HepG2 (cell line): ENCODE measurements around the gene SYNJ2. TPM values are rescaled to one million over a fixed set of nuclear protein-coding genes. Genes with fewer than 3 reads are reported as not detected.

Experiments
- AKAP8 ChIP-seq: sonication (generic); formaldehyde crosslinking; IDR thresholded peaks from 2 replicates; pipeline ENCODE4 v1.5.1; 2020; ENCODE audit warnings: mild to moderate bottlenecking, missing genetic modification reagents
- ARID2 ChIP-seq: sonication (generic); formaldehyde crosslinking; IDR thresholded peaks from 2 replicates; pipeline ENCODE4 v1.8.1; 2022; ENCODE audit warnings: mild to moderate bottlenecking, missing genetic modification reagents, borderline replicate concordance
- ARNTL ChIP-seq: sonication (generic); formaldehyde crosslinking; IDR thresholded peaks from 2 replicates; pipeline ENCODE4 v1.4.0; 2020; ENCODE audit warnings: mild to moderate bottlenecking, missing genetic modification reagents
- EED ChIP-seq: sonication (generic); formaldehyde crosslinking; IDR thresholded peaks from 2 replicates; pipeline ENCODE4 v1.5.0; 2020; ENCODE audit warnings: mild to moderate bottlenecking, missing genetic modification reagents
- FLYWCH1 ChIP-seq: sonication (generic); formaldehyde crosslinking; IDR thresholded peaks from 2 replicates; pipeline ENCODE4 v1.8.1; 2023; ENCODE audit warnings: mild to moderate bottlenecking, missing genetic modification reagents
- GTF2F1 ChIP-seq: fragments of 150-350 bp; IDR thresholded peaks from 2 replicates; pipeline ENCODE4 v1.6.1; 2014; ENCODE audit warnings: low read length
- HDAC1 ChIP-seq: sonication (generic); formaldehyde crosslinking; IDR thresholded peaks from 2 replicates; pipeline ENCODE4 v1.5.1; 2020; ENCODE audit warnings: mild to moderate bottlenecking, missing genetic modification reagents
- HDAC6 ChIP-seq: fragments of 200-600 bp; sonication (generic); IDR thresholded peaks from 2 replicates; pipeline ENCODE4 v1.7.0; 2017; ENCODE audit warnings: mild to moderate bottlenecking, antibody characterized with exemption, low read length, low read depth
- KAT8 ChIP-seq: IDR thresholded peaks from 2 replicates; pipeline ENCODE4 v1.6.1; 2016; ENCODE audit warnings: missing genetic modification reagents, missing compliant biosample characterization
- RELA ChIP-seq: sonication (generic); formaldehyde crosslinking; IDR thresholded peaks from 2 replicates; pipeline ENCODE4 v1.4.0; 2020; ENCODE audit warnings: missing genetic modification reagents
- RXRA ChIP-seq: sonication (generic); formaldehyde crosslinking; IDR thresholded peaks from 2 replicates; pipeline ENCODE4 v1.5.1; 2020; ENCODE audit warnings: missing genetic modification reagents
- U2AF1 ChIP-seq: fragments of 200-400 bp; formaldehyde crosslinking; optimal IDR thresholded peaks from 2 replicates; pipeline ENCODE3; 2017; ENCODE audit warnings: mild to moderate bottlenecking, low read depth, low read length
- ZFP36 ChIP-seq: fragments of 150-350 bp; IDR thresholded peaks from 2 replicates; pipeline ENCODE4 v1.6.1; 2018; ENCODE audit warnings: borderline replicate concordance, low read length, low read depth; ENCODE audit not compliant: partially characterized antibody
- ZNF124 ChIP-seq: sonication (generic); formaldehyde crosslinking; IDR thresholded peaks from 2 replicates; pipeline ENCODE4 v1.4.0; 2020; ENCODE audit warnings: missing genetic modification reagents
- ZNF264 ChIP-seq: sonication (generic); formaldehyde crosslinking; IDR thresholded peaks from 2 replicates; pipeline ENCODE4 v1.4.0; 2020; ENCODE audit warnings: missing genetic modification reagents
- ZNF383 ChIP-seq: sonication (generic); formaldehyde crosslinking; IDR thresholded peaks from 2 replicates; pipeline ENCODE4 v1.4.0; 2020; ENCODE audit warnings: missing genetic modification reagents, mild to moderate bottlenecking, borderline replicate concordance
- ZNF510 ChIP-seq: sonication (generic); formaldehyde crosslinking; IDR thresholded peaks from 2 replicates; pipeline ENCODE4 v1.4.0; 2020; ENCODE audit warnings: low read depth, mild to moderate bottlenecking, missing genetic modification reagents
- ZNF546 ChIP-seq: sonication (generic); formaldehyde crosslinking; conservative IDR thresholded peaks from 2 replicates; pipeline ENCODE4 v1.8.1; 2023; ENCODE audit warnings: mild to moderate bottlenecking, missing genetic modification reagents
- ZNF550 ChIP-seq: sonication (generic); formaldehyde crosslinking; IDR thresholded peaks from 2 replicates; pipeline ENCODE4 v1.4.0; 2020; ENCODE audit warnings: mild to moderate bottlenecking, missing genetic modification reagents, borderline replicate concordance
- ZNF687 ChIP-seq: sonication (generic); formaldehyde crosslinking; IDR thresholded peaks from 2 replicates; pipeline ENCODE4 v1.5.1; 2020; ENCODE audit warnings: mild to moderate bottlenecking, missing genetic modification reagents, moderate library complexity
- ZNF879 ChIP-seq: sonication (generic); formaldehyde crosslinking; IDR thresholded peaks from 2 replicates; pipeline ENCODE4 v1.8.1; 2023; ENCODE audit warnings: missing genetic modification reagents
- polyA plus RNA-seq, 8 experiments: library from polyadenylated mRNA; depleted of rRNA in 3 of 8; stranded (reverse) in 7 of 8; unstranded in 1 of 8; fragments of >200 nt; fragmentation: Illumina TruSeq in 4 of 8; extraction: Trizol in 4 of 8; gene quantifications; 2 replicates each; pipeline versions ENCODE4 v1.2.1 to v1.2.3, GENCODE V29; 2011 to 2016; ENCODE audit warnings: low read depth in 4 of 8, missing spikeins in 1 of 8, mixed read lengths in 1 of 8; ENCODE audit not compliant: insufficient read depth in 1 of 8
- total RNA-seq, 5 experiments: library from RNA; depleted of rRNA; stranded (reverse); fragments of >200 nt; fragmentation: Illumina TruSeq; extraction: Trizol; gene quantifications; 2 replicates each; pipeline ENCODE4 v1.2.3, GENCODE V29; 2016; ENCODE audit warnings: low read depth in 1 of 5
- TF ChIP-seq, protein P1 (sequence below): IDR thresholded peaks from 2 replicates; pipeline ENCODE4 v1.6.1; 2016
- TF ChIP-seq, protein P2 (sequence below): sonication (generic); formaldehyde crosslinking; IDR thresholded peaks from 2 replicates; pipeline ENCODE4 v1.4.0; 2020; ENCODE audit warnings: missing genetic modification reagents, borderline replicate concordance

SYNJ2 gene
- total and polyA plus RNA-seq, 2 of the 13 experiments (the other 11 are each of a cell fraction or from before 2014, with no cell fraction given), result 39.1 to 57.6 TPM

DNA sequence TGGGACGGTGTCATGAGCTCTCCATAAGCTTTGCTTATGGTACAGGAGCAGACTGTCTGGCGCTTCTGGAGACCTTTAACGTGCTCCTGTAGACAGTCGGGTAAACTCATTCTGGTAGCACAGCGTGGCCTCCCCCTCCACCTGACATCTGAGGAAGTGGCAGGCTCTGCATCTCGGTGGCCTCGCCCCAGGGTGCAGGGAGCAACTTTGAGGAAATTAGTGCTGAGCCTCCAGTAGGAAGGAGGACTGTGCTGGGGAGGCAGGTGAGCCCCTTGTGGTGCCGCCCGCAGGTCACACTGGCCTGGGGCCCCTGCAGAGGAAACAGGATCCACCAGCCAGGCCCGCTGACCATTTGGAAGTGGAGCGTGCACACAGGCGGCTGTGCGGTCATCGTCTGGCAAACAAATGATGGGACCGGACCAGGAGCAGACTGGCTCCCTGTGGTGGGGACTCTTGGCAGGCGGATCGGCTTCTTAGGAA lies 57.9 kb downstream of the SYNJ2 start (continued):
- TF ChIP-seq ZFP36, result no peak
- TF ChIP-seq KAT8, result no peak; the same call in 1 of the 2 replicates
- TF ChIP-seq AKAP8 (CRISPR knock-in tag), result no peak
- TF ChIP-seq ZNF510 (CRISPR knock-in tag), result no peak
- TF ChIP-seq ZNF550 (CRISPR knock-in tag), result no peak
- TF ChIP-seq GTF2F1, result no peak
- no peak for TF ChIP-seq HDAC1 (CRISPR knock-in tag)
- TF ChIP-seq FLYWCH1 (CRISPR knock-in tag), result no peak
- no peak for TF ChIP-seq ARNTL (CRISPR knock-in tag)
- TF ChIP-seq, protein P1, sequence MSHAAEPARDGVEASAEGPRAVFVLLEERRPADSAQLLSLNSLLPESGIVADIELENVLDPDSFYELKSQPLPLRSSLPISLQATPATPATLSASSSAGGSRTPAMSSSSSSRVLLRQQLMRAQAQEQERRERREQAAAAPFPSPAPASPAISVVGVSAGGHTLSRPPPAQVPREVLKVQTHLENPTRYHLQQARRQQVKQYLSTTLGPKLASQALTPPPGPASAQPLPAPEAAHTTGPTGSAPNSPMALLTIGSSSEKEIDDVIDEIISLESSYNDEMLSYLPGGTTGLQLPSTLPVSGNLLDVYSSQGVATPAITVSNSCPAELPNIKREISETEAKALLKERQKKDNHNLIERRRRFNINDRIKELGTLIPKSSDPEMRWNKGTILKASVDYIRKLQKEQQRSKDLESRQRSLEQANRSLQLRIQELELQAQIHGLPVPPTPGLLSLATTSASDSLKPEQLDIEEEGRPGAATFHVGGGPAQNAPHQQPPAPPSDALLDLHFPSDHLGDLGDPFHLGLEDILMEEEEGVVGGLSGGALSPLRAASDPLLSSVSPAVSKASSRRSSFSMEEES (CRISPR knock-in tag), result no peak
- no peak for TF ChIP-seq ZNF383 (CRISPR knock-in tag)
- no peak for TF ChIP-seq EED
- peak; percentile 94 for TF ChIP-seq ZNF687 (CRISPR knock-in tag)
- TF ChIP-seq ZNF264 (CRISPR knock-in tag), result no peak
- TF ChIP-seq ZNF546 (CRISPR knock-in tag), result no peak
- TF ChIP-seq, protein P2, sequence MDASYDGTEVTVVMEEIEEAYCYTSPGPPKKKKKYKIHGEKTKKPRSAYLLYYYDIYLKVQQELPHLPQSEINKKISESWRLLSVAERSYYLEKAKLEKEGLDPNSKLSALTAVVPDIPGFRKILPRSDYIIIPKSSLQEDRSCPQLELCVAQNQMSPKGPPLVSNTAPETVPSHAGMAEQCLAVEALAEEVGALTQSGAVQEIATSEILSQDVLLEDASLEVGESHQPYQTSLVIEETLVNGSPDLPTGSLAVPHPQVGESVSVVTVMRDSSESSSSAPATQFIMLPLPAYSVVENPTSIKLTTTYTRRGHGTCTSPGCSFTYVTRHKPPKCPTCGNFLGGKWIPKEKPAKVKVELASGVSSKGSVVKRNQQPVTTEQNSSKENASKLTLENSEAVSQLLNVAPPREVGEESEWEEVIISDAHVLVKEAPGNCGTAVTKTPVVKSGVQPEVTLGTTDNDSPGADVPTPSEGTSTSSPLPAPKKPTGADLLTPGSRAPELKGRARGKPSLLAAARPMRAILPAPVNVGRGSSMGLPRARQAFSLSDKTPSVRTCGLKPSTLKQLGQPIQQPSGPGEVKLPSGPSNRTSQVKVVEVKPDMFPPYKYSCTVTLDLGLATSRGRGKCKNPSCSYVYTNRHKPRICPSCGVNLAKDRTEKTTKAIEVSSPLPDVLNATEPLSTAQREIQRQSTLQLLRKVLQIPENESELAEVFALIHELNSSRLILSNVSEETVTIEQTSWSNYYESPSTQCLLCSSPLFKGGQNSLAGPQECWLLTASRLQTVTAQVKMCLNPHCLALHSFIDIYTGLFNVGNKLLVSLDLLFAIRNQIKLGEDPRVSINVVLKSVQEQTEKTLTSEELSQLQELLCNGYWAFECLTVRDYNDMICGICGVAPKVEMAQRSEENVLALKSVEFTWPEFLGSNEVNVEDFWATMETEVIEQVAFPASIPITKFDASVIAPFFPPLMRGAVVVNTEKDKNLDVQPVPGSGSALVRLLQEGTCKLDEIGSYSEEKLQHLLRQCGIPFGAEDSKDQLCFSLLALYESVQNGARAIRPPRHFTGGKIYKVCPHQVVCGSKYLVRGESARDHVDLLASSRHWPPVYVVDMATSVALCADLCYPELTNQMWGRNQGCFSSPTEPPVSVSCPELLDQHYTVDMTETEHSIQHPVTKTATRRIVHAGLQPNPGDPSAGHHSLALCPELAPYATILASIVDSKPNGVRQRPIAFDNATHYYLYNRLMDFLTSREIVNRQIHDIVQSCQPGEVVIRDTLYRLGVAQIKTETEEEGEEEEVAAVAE (CRISPR knock-in tag), result no peak
- no peak for TF ChIP-seq ZNF124 (CRISPR knock-in tag)
- TF ChIP-seq ZNF879 (CRISPR knock-in tag), result no peak
- no peak for TF ChIP-seq RXRA (CRISPR knock-in tag)
- TF ChIP-seq ARID2 (CRISPR knock-in tag), result no peak
- TF ChIP-seq U2AF1, result peak; percentile 64
- TF ChIP-seq RELA (CRISPR knock-in tag), result no peak
- no peak for TF ChIP-seq HDAC6
